Thoracic aorta (tissue), 2 donors: ENCODE data around the gene DNAH17. TPM values are rescaled to one million over a fixed set of nuclear protein-coding genes. Genes with fewer than 3 reads are reported as not detected.

Experiments used
- ATAC-seq: fragments of 150-250 bp; one replicate; pipeline ENCODE4 v1.8.0; 2017; ENCODE audit warnings: low read depth; ENCODE audit not compliant: insufficient number of reproducible peaks, low FRiP score
- DNase-seq: peaks from one replicate; pipeline ENCODE4 v3.0.0-alpha.2; 2020; ENCODE audit warnings: low spot score
- H3K27ac ChIP-seq, 2 donors: fragments of 200-600 bp; sonication (generic); 1 replicate in 1 of 2; 2 replicates in 1 of 2; pipeline ENCODE4 v1.5.1; 2016; ENCODE audit warnings: mild to moderate bottlenecking in 2 of 2, moderate library complexity in 2 of 2
- H3K27me3 ChIP-seq: fragments of 200-600 bp; sonication (generic); replicated peaks from 2 replicates; pipeline ENCODE4 v1.6.0; 2016; ENCODE audit warnings: mild to moderate bottlenecking; ENCODE audit not compliant: insufficient read depth
- H3K36me3 ChIP-seq: fragments of 200-600 bp; sonication (generic); one replicate; pipeline ENCODE4 v1.5.1; 2016
- H3K4me1 ChIP-seq, 2 donors: fragments of 200-600 bp; sonication (generic); 1 replicate in 1 of 2; 2 replicates in 1 of 2; pipeline versions ENCODE4 v1.5.1 to v1.6.0; 2016; ENCODE audit warnings: low read depth in 2 of 2, mild to moderate bottlenecking in 1 of 2; ENCODE audit not compliant: control insufficient read depth in 1 of 2
- H3K4me3 ChIP-seq: fragments of 200-600 bp; sonication (generic); 2 replicates; pipeline ENCODE4 v1.5.1; 2016; ENCODE audit warnings: mild to moderate bottlenecking
- H3K9me3 ChIP-seq: fragments of 200-600 bp; sonication (generic); 2 replicates; pipeline ENCODE4 v1.5.1; 2016
- total RNA-seq, 2 donors: library from RNA; depleted of rRNA; stranded (reverse); fragments of >200 nt; gene quantifications; one replicate each; pipeline versions ENCODE4 v1.1.0 to v1.2.3, GENCODE V29; 2016
- TF ChIP-seq, protein P1 (sequence below): fragments of 200-600 bp; sonication (generic); IDR thresholded peaks from one replicate; pipeline ENCODE4 v1.5.1; 2019; ENCODE audit warnings: antibody characterized with exemption

The DNAH17 gene
- total RNA-seq, 2 donors from 2014 or later: 0.14 TPM

DNA sequence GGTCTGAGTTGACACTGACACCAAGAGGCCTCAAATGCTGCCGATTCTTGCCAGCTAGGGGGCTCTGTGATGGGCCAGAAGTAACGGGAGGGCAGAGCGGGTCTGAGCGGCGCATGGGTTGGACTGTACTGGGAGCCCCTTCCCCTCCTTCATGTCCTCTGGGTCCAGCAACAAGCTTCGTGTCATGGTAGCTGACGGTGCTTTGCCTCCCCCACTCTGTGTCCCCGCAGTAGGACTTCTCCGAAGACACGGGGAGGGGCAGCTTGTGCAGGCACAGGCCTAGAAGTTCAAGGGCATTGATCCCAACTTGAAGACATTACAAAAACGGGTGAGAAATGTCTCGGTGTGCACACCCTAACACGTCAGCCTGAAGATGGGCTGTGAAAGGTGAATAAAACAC is 39.8 kb upstream of the DNAH17 start:
- no peaks in the 10 kb centered on the region for H3K27me3 ChIP-seq
- TF ChIP-seq, protein P1, sequence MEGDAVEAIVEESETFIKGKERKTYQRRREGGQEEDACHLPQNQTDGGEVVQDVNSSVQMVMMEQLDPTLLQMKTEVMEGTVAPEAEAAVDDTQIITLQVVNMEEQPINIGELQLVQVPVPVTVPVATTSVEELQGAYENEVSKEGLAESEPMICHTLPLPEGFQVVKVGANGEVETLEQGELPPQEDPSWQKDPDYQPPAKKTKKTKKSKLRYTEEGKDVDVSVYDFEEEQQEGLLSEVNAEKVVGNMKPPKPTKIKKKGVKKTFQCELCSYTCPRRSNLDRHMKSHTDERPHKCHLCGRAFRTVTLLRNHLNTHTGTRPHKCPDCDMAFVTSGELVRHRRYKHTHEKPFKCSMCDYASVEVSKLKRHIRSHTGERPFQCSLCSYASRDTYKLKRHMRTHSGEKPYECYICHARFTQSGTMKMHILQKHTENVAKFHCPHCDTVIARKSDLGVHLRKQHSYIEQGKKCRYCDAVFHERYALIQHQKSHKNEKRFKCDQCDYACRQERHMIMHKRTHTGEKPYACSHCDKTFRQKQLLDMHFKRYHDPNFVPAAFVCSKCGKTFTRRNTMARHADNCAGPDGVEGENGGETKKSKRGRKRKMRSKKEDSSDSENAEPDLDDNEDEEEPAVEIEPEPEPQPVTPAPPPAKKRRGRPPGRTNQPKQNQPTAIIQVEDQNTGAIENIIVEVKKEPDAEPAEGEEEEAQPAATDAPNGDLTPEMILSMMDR: no peak
- peaks cover 14 to 30% of the 10 kb centered on the region in 2 donors for H3K4me1 ChIP-seq
- no peaks in the 10 kb centered on the region for H3K9me3 ChIP-seq
- peak overlapping the region; percentile 32 to 65 for H3K27ac ChIP-seq
- no peak overlapping the region for H3K4me3 ChIP-seq
- no peak for DNase-seq
- no peaks in the 10 kb centered on the region for H3K36me3 ChIP-seq
- no peak for ATAC-seq

DNA sequence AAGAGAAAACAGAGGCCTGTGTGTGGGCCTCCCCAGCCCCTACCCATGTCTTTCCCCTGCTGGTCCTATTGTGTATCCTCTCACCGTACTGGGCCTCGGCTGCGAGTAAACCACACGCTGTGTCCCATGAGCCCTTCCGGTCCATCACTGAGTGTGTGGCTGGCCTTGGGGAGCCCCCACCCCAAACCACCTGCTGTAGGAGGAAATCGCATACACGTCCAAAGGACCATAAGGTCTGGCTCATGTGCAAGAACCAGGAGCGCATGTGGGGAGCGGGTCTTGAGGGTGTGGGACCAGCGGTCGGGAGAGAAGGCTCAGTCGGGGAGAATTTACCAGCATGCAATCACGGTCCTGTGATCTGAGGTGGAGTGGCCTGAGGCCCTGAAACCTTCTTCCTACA is 38.4 kb upstream of the DNAH17 start:
- no peak for ATAC-seq
- no peaks in the 10 kb centered on the region for H3K9me3 ChIP-seq
- H3K4me3 ChIP-seq: no peak overlapping the region
- H3K36me3 ChIP-seq: no peaks in the 10 kb centered on the region
- DNase-seq: no peak
- TF ChIP-seq, protein P1: no peak
- peaks cover 22 to 43% of the 10 kb centered on the region in 2 donors for H3K4me1 ChIP-seq
- no peak overlapping the region for H3K27ac ChIP-seq
- no peaks in the 10 kb centered on the region for H3K27me3 ChIP-seq

DNA sequence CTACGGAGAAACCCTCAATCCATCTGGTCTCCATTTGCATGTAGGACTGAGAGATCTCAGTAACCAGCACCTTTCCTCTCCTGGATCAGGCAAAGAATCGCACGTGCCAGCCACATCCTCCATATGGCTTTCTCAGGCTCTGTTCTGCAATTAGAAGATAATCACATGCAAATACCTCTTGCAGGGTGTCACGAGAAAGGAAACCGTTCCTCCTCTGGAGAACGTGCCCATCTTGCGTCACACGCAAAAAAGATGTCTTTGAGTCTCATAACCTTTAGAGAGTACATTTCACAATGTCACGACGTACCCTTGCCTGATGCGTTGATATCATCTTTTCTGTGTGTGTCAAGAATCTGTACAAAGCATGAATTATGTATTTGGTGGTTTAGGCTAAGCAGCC is 36.2 kb upstream of the DNAH17 start:
- no peak for DNase-seq
- TF ChIP-seq, protein P1: no peak
- Histone ChIP-seq H3K27me3 (no peaks in the 10 kb centered on the region), H3K4me3 (no peak overlapping the region), H3K36me3 (no peaks in the 10 kb centered on the region), H3K27ac (no peak overlapping the region), H3K9me3 (no peaks in the 10 kb centered on the region), H3K4me1 (peaks cover 33 to 55% of the 10 kb centered on the region in 2 donors)
- ATAC-seq: no peak

DNA sequence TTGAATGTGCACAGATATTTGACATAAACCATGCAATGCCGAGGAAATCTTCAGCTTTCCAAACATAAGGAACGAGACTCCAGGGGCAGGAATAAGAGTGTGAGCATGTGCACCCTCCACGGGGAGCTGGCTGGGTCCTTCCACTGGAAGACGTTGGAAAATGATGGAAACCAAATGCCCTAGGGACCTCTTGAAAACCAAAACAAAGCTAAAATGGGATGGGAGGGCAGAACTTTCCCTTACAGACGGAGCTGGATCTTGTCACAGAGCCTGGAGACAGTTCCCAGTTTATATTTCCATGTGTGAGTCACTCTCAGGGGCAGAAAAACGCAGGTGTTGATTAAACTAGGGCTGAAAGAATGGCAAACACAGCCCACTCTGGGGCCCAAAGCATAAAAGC is 34.4 kb upstream of the DNAH17 start:
- no peaks in the 10 kb centered on the region for H3K36me3 ChIP-seq
- H3K4me3 ChIP-seq: no peak overlapping the region
- DNase-seq: no peak
- no peak for ATAC-seq
- no peaks in the 10 kb centered on the region for H3K27me3 ChIP-seq
- peaks cover 19 to 37% of the 10 kb centered on the region in 2 donors for H3K4me1 ChIP-seq
- no peak overlapping the region for H3K27ac ChIP-seq
- no peaks in the 10 kb centered on the region for H3K9me3 ChIP-seq
- TF ChIP-seq, protein P1: no peak

DNA sequence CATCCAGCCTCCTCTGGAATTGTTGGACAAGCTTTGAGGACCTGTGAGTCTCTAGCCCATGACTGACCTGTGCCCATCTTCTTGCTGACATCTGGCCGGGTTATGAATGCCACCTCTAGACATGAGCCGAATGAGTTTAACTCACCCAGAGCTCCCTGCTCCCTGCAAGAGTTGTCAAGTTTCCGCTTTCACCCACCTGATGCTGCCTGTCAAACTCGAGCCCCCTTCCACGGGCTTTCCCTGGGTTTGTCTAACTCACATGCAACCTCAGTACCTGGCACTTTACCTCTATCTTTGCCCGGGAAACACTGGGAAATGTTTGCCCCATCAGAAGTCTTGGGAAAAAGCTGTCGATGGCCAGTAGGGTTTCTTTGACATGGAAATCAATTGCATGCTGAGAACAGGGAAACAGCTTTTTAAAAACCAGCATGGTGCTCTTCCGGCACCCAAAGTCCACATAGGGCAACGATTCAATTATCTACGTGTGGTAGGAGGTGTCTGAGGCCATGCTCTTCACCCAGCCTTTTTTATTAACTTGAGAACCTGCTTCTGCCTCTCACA is 33.8 kb upstream of the DNAH17 start:
- no peak overlapping the region for H3K27ac ChIP-seq
- H3K4me1 ChIP-seq: peaks cover 18 to 32% of the 10 kb centered on the region in 2 donors
- no peaks in the 10 kb centered on the region for H3K27me3 ChIP-seq
- H3K9me3 ChIP-seq: no peaks in the 10 kb centered on the region
- H3K4me3 ChIP-seq: no peak overlapping the region
- TF ChIP-seq, protein P1: no peak
- ATAC-seq (no peak), DNase-seq (no peak)
- H3K36me3 ChIP-seq: no peaks in the 10 kb centered on the region
